Measurements from ENCODE around the gene C1orf35.

DNA sequence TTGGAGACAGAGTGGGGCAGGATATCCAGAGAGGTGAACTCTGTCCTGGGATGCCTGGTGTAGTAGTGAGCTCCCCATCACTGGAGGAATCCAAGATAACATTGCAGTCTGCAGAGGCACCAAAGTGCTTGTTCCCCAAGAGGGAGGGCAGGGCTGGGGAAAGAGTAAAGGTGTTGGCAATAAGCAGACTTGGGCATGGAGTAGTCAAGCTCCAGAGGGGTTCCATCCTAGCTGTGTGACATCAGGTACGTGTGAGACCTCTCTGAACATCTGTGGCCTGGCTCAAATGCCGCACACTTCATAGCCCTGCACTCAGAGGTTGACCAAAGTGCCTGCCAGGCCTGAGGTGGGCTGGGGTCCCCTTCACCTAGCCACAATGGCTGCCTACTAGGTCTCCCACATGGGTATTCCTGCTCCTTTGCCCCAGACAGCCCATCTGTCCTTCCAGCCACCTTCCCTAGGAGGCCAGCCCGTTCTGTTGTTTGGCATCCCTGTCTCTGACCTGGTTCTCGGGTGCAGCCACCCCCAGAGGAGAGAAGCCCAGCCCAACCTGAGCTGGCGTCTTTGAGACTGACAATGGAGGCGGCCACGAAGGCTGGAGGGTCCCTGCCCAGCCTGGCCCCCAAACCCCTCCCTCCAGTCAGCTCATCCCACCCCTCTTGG is 23.4 kb downstream of the C1orf35 start:
- TF ChIP-seq YY1 (IDR thresholded peaks at IDR 0.05; ENCODE audit: low read depth) (no peak), CREB1 (IDR thresholded peaks at IDR 0.05; ENCODE audit: low read depth) (no peak), EP300 (IDR thresholded peaks at IDR 0.05; ENCODE audit: borderline replicate concordance) (no peak), CEBPB (IDR thresholded peaks at IDR 0.05) (no peak), RAD21 (IDR thresholded peaks at IDR 0.05; ENCODE audit: low read depth) (no peak), MAX (IDR thresholded peaks at IDR 0.05) (no peak)

Data from Ishikawa (cell line).